Glutamatergic neuron (in vitro differentiated cells): ENCODE measurements around the gene LIN9. TPM values are rescaled to one million over a fixed set of nuclear protein-coding genes. Genes with fewer than 3 reads are reported as not detected.

ENCODE experiments used
- DNase-seq: peaks from one replicate; pipeline ENCODE4 v3.0.0; 2022
- H3K27ac Mint-ChIP-seq: one replicate; pipeline ENCODE4 v1.8.0; 2020; ENCODE audit warnings: mild to moderate bottlenecking, mixed read lengths, inconsistent platforms; ENCODE audit not compliant: unreplicated experiment
- H3K27me3 Mint-ChIP-seq: one replicate; pipeline ENCODE4 v1.8.0; 2020; ENCODE audit warnings: mild to moderate bottlenecking, moderate library complexity, mixed read lengths, inconsistent platforms; ENCODE audit not compliant: unreplicated experiment
- H3K36me3 Mint-ChIP-seq: one replicate; pipeline ENCODE4 v1.8.0; 2020; ENCODE audit warnings: mild to moderate bottlenecking, mixed read lengths, inconsistent platforms; ENCODE audit not compliant: unreplicated experiment
- H3K4me1 Mint-ChIP-seq: one replicate; pipeline ENCODE4 v1.8.0; 2020; ENCODE audit warnings: mild to moderate bottlenecking, low read depth, mixed read lengths, inconsistent platforms; ENCODE audit not compliant: unreplicated experiment
- H3K4me3 Mint-ChIP-seq: one replicate; pipeline ENCODE4 v1.8.0; 2020; ENCODE audit warnings: mild to moderate bottlenecking, mixed read lengths, inconsistent platforms; ENCODE audit not compliant: unreplicated experiment
- H3K9me3 Mint-ChIP-seq: one replicate; pipeline ENCODE4 v1.8.0; 2020; ENCODE audit warnings: mild to moderate bottlenecking, moderate library complexity, mixed read lengths, inconsistent platforms; ENCODE audit not compliant: unreplicated experiment
- CTCF ChIP-seq: fragments of 200-600 bp; sonication (generic); IDR thresholded peaks from one replicate; pipeline ENCODE4 v1.5.0; 2021; ENCODE audit not compliant: partially characterized antibody, unreplicated experiment
- total RNA-seq: library from RNA; stranded (reverse); fragmentation: NEBNext Ultra II Directional; extraction: Animal tissue kit (Norgen Biotek cat#: 25700); gene quantifications from one replicate; pipeline ENCODE4 v1.2.1, GENCODE V29; 2021; ENCODE audit not compliant: unreplicated experiment

LIN9 gene
- total RNA-seq, 1 donor from 2014 or later, result 7.1 TPM

GRCh38 chr1:226222686-226223085 lies 86.3 kb downstream of the LIN9 start:
- H3K4me1 Mint-ChIP-seq, result peaks cover under 1% of the 10 kb centered on the region
- peaks cover 1% of the 10 kb centered on the region for H3K9me3 Mint-ChIP-seq
- DNase-seq, result no peak
- H3K27ac Mint-ChIP-seq, result no peak overlapping the region
- H3K36me3 Mint-ChIP-seq, result no peaks in the 10 kb centered on the region
- H3K27me3 Mint-ChIP-seq, result peaks cover 2% of the 10 kb centered on the region
- no peak for TF ChIP-seq CTCF
- H3K4me3 Mint-ChIP-seq, result peak overlapping the region; percentile 57

- no peak for TF ChIP-seq CTCF
- H3K4me3 Mint-ChIP-seq, result no peak overlapping the region
- peaks cover 3% of the 10 kb centered on the region for H3K9me3 Mint-ChIP-seq
- H3K27me3 Mint-ChIP-seq, result peaks cover 3% of the 10 kb centered on the region
- no peak for DNase-seq
- peaks cover 12% of the 10 kb centered on the region for H3K4me1 Mint-ChIP-seq
- H3K36me3 Mint-ChIP-seq, result no peaks in the 10 kb centered on the region
- no peak overlapping the region for H3K27ac Mint-ChIP-seq
These were observed 88.3 kb downstream of the LIN9 start for GRCh38 chr1:226220473-226221189.

- H3K4me3 Mint-ChIP-seq, result no peak overlapping the region
These were observed 91.7 kb downstream of the LIN9 start for GRCh38 chr1:226217273-226217672.

GRCh38 chr1:226216056-226216455 lies 92.9 kb downstream of the LIN9 start:
- H3K27ac Mint-ChIP-seq, result no peak overlapping the region
- H3K4me1 Mint-ChIP-seq, result peaks cover 18% of the 10 kb centered on the region
- no peaks in the 10 kb centered on the region for H3K36me3 Mint-ChIP-seq
- no peak for DNase-seq
- peaks cover 3% of the 10 kb centered on the region for H3K27me3 Mint-ChIP-seq
- H3K9me3 Mint-ChIP-seq, result peaks cover 5% of the 10 kb centered on the region
- TF ChIP-seq CTCF, result no peak
- H3K4me3 Mint-ChIP-seq, result no peak overlapping the region

More at GRCh38 chr1:226217273-226217672, 91.7 kb downstream of the LIN9 start:
- DNase-seq, result no peak
- Mint-ChIP-seq H3K9me3 (peaks cover 7% of the 10 kb centered on the region), H3K36me3 (no peaks in the 10 kb centered on the region), H3K27me3 (peaks cover 3% of the 10 kb centered on the region), H3K27ac (peak overlapping the region; percentile 50), H3K4me1 (peaks cover 18% of the 10 kb centered on the region)
- no peak for TF ChIP-seq CTCF

- TF ChIP-seq CTCF, result no peak
- H3K4me3 Mint-ChIP-seq, result no peak overlapping the region
- peaks cover 20% of the 10 kb centered on the region for H3K4me1 Mint-ChIP-seq
- no peak for DNase-seq
- H3K36me3 Mint-ChIP-seq, result no peaks in the 10 kb centered on the region
- peaks cover 3% of the 10 kb centered on the region for H3K27me3 Mint-ChIP-seq
- no peak overlapping the region for H3K27ac Mint-ChIP-seq
- peaks cover 5% of the 10 kb centered on the region for H3K9me3 Mint-ChIP-seq
These were observed 93.7 kb downstream of the LIN9 start for GRCh38 chr1:226215239-226215638.
